Measurements from ENCODE around the gene TFDP2. TPM values are rescaled to one million over a fixed set of nuclear protein-coding genes. Genes with fewer than 3 reads are reported as not detected.

TFDP2 gene
- total and polyA plus RNA-seq, 2 of the 8 experiments (the other 6 are each of a cell fraction or from before 2014, with no cell fraction given): 41.1 to 119 TPM

GRCh38 chr3:142174559-142174958, 25.2 kb upstream of the TFDP2 start:
- Histone ChIP-seq H3K4ac (replicated peaks; ENCODE audit: insufficient read length, low read depth, low read length) (no peak overlapping the region), H2AFZ (ENCODE audit: low read length) (no peak overlapping the region), H2BK5ac (ENCODE audit: low read depth, low read length) (no peak overlapping the region), H3K23me2 (ENCODE audit: low read depth, low read length) (no peaks in the 10 kb centered on the region), H3K27me3 (replicated peaks in 1 of 4; ENCODE audit: control insufficient read depth in 3 of 4, extremely low read depth in 1 of 4, insufficient read depth in 3 of 4, low read length in 3 of 4) (no peaks in the 10 kb centered on the region), H2BK120ac (replicated peaks; ENCODE audit: low read depth, low read length) (no peak overlapping the region), H4K20me1 (replicated peaks in 1 of 2; ENCODE audit: control insufficient read depth in 1 of 2, insufficient read depth in 2 of 2, low read length in 2 of 2) (no peaks in the 10 kb centered on the region), H4K8ac (ENCODE audit: extremely low read depth, insufficient read depth, low read length) (no peak overlapping the region), H3K56ac (replicated peaks; ENCODE audit: insufficient read length, low read depth, low read length) (no peak overlapping the region), H2BK15ac (ENCODE audit: low read length) (no peak overlapping the region), H4K5ac (ENCODE audit: insufficient read length, low read depth, low read length) (no peak overlapping the region), H3K23ac (ENCODE audit: insufficient read length) (no peak overlapping the region), H2BK12ac (ENCODE audit: low read depth, low read length) (no peak overlapping the region), H3K4me1 (replicated peaks in 1 of 4; ENCODE audit: control insufficient read depth in 3 of 4, insufficient read depth in 4 of 4, low read length in 3 of 4) (peaks cover 0 to 2% (median 0%) of the 10 kb centered on the region in 4 experiments; a peak in 1 of 7 replicates), H3K14ac (ENCODE audit: insufficient read length) (no peak overlapping the region), H3K79me1 (ENCODE audit: low read depth, low read length) (no peaks in the 10 kb centered on the region), H3K18ac (ENCODE audit: extremely low read depth, low read length) (no peak overlapping the region), H3K9me3 (ENCODE audit: insufficient read depth in 2 of 2, low read depth in 1 of 2, low read length in 1 of 2) (no peaks in the 10 kb centered on the region), H2AK5ac (ENCODE audit: low read depth, low read length) (no peak overlapping the region), H3K9ac (replicated peaks in 1 of 4; ENCODE audit: extremely low read depth in 1 of 4, low read depth in 3 of 4, low read length in 3 of 4) (no peak overlapping the region), H3K79me2 (ENCODE audit: control insufficient read depth in 1 of 2, insufficient read depth in 2 of 2, low read length in 2 of 2) (no peaks in the 10 kb centered on the region), H3K27ac (ENCODE audit: low read depth, low read length) (no peak overlapping the region), H3K36me3 (ENCODE audit: control insufficient read depth in 2 of 4, insufficient read depth in 4 of 4, low read length in 3 of 4) (peaks cover 0 to 12% (median 0%) of the 10 kb centered on the region in 4 experiments; a peak in 2 of 8 replicates), H4K91ac (replicated peaks; ENCODE audit: insufficient read length, low read length) (no peak overlapping the region), H3K4me3 (ENCODE audit: extremely low read depth in 1 of 4, insufficient read depth in 2 of 4, low read depth in 3 of 4, low read length in 4 of 4) (no peak overlapping the region), H3K4me2 (ENCODE audit: insufficient read depth in 1 of 2, low read depth in 2 of 2, low read length in 2 of 2) (no peak overlapping the region), H2BK20ac (ENCODE audit: low read length) (no peak overlapping the region)
- WGBS, 2 experiments (ENCODE audit: extremely low coverage in 1 of 2, insufficient coverage in 1 of 2, insufficient read length in 1 of 2, insufficient replicate concordance in 2 of 2, low coverage in 1 of 2, low lambda C conversion rate in 2 of 2, missing lambda C conversion rate in 1 of 2): 77% methylated on average over 2 of the region's 2 CpGs; no CpG with 5 or more reads in 1 of the 2 experiments
- TF ChIP-seq YY1 (IDR thresholded peaks at IDR 0.05; ENCODE audit: low read depth, low read length): no peak
- TF ChIP-seq HDAC6 (IDR thresholded peaks at IDR 0.05; ENCODE audit: low read depth, low read length): no peak
- no peak for TF ChIP-seq GABPA (IDR thresholded peaks at IDR 0.05; ENCODE audit: borderline replicate concordance, insufficient read depth, low read length)
- no peak for TF ChIP-seq CREB1 (IDR thresholded peaks at IDR 0.05)
- POLR2A ChIA-PET (ENCODE audit: partially characterized antibody): interaction anchor here (0.6 kb wide), 1 partner anchor 41 kb away, joined by 3 read pairs; no protein-coding TSS in a partner anchor
- DNase-seq (ENCODE audit: low read depth in 1 of 2, low spot score in 2 of 2): no peak
- CTCF ChIA-PET (ENCODE audit: partially characterized antibody): interaction anchor here (1.8 to 2.1 kb wide), 3 partner anchors 9 to 20 kb away, joined by 7 to 9 read pairs (median 8); no protein-coding TSS in a partner anchor
- no peak for FAIRE-seq

Measured in H1 (cell line).